H1 (cell line): ENCODE results near the gene GSG1L2. TPM values are rescaled to one million over a fixed set of nuclear protein-coding genes. Genes with fewer than 3 reads are reported as not detected.

ENCODE experiments used
- NANOG ChIP-seq: IDR thresholded peaks from 2 replicates; pipeline ENCODE4 v1.6.1; 2011; ENCODE audit warnings: low read length, low read depth, mild to moderate bottlenecking, inconsistent platforms; ENCODE audit not compliant: insufficient read depth, poor library complexity, severe bottlenecking
- polyA plus RNA-seq, 7 experiments: library from polyadenylated mRNA; depleted of rRNA in 3 of 7; stranded (reverse) in 5 of 7; unstranded in 2 of 7; fragments of >200 nt in 5 of 7; fragments of 200-250 nt in 2 of 7; gene quantifications; 1 replicate in 5 of 7; 2 replicates in 1 of 7; 4 replicates in 1 of 7; pipeline versions ENCODE4 v1.2.1 to v1.2.3, GENCODE V29; 2011 to 2013; ENCODE audit warnings: missing spikeins in 2 of 7, mixed read lengths in 2 of 7
- total RNA-seq: library from RNA; stranded (reverse); fragmentation: NEBNext Ultra II Directional; extraction: Animal tissue kit (Norgen Biotek cat#: 25700); gene quantifications from 2 replicates; pipeline ENCODE4 v1.2.1, GENCODE V29; 2021
- TF ChIP-seq, protein P1 (sequence below): fragments of 300-600 bp; sonication (generic); IDR thresholded peaks from 2 replicates; pipeline ENCODE4 v1.7.1; 2012; ENCODE audit warnings: low read length, moderate library complexity, mild to moderate bottlenecking, inconsistent platforms; ENCODE audit not compliant: insufficient replicate concordance

The GSG1L2 gene
- total and polyA plus RNA-seq, 2 of the 8 experiments (the other 6 are each of a cell fraction or from before 2014, with no cell fraction given) = not detected

- TF ChIP-seq, protein P1, sequence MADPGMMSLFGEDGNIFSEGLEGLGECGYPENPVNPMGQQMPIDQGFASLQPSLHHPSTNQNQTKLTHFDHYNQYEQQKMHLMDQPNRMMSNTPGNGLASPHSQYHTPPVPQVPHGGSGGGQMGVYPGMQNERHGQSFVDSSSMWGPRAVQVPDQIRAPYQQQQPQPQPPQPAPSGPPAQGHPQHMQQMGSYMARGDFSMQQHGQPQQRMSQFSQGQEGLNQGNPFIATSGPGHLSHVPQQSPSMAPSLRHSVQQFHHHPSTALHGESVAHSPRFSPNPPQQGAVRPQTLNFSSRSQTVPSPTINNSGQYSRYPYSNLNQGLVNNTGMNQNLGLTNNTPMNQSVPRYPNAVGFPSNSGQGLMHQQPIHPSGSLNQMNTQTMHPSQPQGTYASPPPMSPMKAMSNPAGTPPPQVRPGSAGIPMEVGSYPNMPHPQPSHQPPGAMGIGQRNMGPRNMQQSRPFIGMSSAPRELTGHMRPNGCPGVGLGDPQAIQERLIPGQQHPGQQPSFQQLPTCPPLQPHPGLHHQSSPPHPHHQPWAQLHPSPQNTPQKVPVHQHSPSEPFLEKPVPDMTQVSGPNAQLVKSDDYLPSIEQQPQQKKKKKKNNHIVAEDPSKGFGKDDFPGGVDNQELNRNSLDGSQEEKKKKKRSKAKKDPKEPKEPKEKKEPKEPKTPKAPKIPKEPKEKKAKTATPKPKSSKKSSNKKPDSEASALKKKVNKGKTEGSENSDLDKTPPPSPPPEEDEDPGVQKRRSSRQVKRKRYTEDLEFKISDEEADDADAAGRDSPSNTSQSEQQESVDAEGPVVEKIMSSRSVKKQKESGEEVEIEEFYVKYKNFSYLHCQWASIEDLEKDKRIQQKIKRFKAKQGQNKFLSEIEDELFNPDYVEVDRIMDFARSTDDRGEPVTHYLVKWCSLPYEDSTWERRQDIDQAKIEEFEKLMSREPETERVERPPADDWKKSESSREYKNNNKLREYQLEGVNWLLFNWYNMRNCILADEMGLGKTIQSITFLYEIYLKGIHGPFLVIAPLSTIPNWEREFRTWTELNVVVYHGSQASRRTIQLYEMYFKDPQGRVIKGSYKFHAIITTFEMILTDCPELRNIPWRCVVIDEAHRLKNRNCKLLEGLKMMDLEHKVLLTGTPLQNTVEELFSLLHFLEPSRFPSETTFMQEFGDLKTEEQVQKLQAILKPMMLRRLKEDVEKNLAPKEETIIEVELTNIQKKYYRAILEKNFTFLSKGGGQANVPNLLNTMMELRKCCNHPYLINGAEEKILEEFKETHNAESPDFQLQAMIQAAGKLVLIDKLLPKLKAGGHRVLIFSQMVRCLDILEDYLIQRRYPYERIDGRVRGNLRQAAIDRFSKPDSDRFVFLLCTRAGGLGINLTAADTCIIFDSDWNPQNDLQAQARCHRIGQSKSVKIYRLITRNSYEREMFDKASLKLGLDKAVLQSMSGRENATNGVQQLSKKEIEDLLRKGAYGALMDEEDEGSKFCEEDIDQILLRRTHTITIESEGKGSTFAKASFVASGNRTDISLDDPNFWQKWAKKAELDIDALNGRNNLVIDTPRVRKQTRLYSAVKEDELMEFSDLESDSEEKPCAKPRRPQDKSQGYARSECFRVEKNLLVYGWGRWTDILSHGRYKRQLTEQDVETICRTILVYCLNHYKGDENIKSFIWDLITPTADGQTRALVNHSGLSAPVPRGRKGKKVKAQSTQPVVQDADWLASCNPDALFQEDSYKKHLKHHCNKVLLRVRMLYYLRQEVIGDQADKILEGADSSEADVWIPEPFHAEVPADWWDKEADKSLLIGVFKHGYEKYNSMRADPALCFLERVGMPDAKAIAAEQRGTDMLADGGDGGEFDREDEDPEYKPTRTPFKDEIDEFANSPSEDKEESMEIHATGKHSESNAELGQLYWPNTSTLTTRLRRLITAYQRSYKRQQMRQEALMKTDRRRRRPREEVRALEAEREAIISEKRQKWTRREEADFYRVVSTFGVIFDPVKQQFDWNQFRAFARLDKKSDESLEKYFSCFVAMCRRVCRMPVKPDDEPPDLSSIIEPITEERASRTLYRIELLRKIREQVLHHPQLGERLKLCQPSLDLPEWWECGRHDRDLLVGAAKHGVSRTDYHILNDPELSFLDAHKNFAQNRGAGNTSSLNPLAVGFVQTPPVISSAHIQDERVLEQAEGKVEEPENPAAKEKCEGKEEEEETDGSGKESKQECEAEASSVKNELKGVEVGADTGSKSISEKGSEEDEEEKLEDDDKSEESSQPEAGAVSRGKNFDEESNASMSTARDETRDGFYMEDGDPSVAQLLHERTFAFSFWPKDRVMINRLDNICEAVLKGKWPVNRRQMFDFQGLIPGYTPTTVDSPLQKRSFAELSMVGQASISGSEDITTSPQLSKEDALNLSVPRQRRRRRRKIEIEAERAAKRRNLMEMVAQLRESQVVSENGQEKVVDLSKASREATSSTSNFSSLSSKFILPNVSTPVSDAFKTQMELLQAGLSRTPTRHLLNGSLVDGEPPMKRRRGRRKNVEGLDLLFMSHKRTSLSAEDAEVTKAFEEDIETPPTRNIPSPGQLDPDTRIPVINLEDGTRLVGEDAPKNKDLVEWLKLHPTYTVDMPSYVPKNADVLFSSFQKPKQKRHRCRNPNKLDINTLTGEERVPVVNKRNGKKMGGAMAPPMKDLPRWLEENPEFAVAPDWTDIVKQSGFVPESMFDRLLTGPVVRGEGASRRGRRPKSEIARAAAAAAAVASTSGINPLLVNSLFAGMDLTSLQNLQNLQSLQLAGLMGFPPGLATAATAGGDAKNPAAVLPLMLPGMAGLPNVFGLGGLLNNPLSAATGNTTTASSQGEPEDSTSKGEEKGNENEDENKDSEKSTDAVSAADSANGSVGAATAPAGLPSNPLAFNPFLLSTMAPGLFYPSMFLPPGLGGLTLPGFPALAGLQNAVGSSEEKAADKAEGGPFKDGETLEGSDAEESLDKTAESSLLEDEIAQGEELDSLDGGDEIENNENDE = no peak
- TF ChIP-seq NANOG = no peak
These were observed 37.9 kb upstream of the GSG1L2 start (continued) for GRCh38 chr17:9859781-9860180.
